Right atrium auricular region (tissue), 2 donors: Measurements from ENCODE around the gene CCDC197. TPM values are rescaled to one million over a fixed set of nuclear protein-coding genes. Genes with fewer than 3 reads are reported as not detected.

Source experiments
- DNase-seq: peaks from one replicate; pipeline ENCODE4 v3.0.0-alpha.2; 2019; ENCODE audit warnings: low spot score
- H3K27ac ChIP-seq, 2 donors: fragments of 200-600 bp; sonication (generic); 1 replicate in 1 of 2; 2 replicates in 1 of 2; pipeline ENCODE4 v1.5.1; 2016 to 2019
- H3K27me3 ChIP-seq, 2 donors: fragments of 200-600 bp; sonication (generic); one replicate each; pipeline versions ENCODE4 v1.5.1 to v1.6.0; 2017 to 2019
- H3K36me3 ChIP-seq: fragments of 200-600 bp; sonication (generic); one replicate; pipeline ENCODE4 v1.5.1; 2016
- H3K4me1 ChIP-seq, 2 donors: fragments of 200-600 bp; sonication (generic); one replicate each; pipeline versions ENCODE4 v1.5.1 to v1.6.0; 2017 to 2019
- H3K4me3 ChIP-seq, 2 donors: fragments of 200-600 bp; sonication (generic); 1 replicate in 1 of 2; 2 replicates in 1 of 2; pipeline ENCODE4 v1.5.1; 2017 to 2019; ENCODE audit warnings: mild to moderate bottlenecking in 1 of 2, moderate library complexity in 1 of 2
- H3K9me3 ChIP-seq, 2 donors: fragments of 200-600 bp; sonication (generic); one replicate each; pipeline ENCODE4 v1.5.1; 2019
- total RNA-seq, 2 donors: library from RNA; depleted of rRNA; stranded (reverse); fragments of >200 nt; gene quantifications; one replicate each; pipeline ENCODE4 v1.1.0, GENCODE V29; 2016
- TF ChIP-seq, protein P1 (sequence below), 2 donors: fragments of 200-600 bp; sonication (generic); IDR thresholded peaks; one replicate each; pipeline ENCODE4 v1.5.1; 2019; ENCODE audit warnings: antibody characterized with exemption in 2 of 2

Gene CCDC197
- total RNA-seq, 2 donors from 2014 or later, result not detected

DNA sequence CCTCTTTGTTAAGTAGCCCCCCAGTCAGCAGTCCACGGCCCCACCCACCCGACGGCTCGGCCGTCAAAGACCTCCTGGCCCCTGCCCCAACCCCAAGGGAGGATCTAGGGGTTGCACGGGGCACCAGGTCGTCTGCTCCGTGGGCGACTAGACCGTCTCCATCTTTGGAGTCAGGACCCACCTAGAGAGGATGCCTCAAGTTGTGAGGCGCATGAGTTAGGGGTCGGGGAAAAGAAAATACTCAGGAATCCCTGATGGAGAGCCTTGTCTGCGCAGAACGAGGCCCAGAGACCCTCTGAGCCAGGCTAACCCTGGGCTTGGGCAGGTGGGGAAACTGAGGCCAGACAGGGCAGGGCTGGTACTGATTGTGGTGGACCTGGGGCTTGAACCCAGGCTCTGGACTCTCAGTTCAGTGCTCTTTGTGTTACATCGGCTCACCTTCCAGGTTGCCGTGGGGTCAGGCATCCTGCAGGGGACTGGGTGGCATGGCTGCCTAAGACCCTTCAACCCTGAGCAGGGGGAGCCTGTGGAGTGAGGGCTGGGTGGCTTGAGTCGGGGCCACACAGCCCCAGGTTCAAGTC, 29.9 kb downstream of the CCDC197 start:
- TF ChIP-seq, protein P1, sequence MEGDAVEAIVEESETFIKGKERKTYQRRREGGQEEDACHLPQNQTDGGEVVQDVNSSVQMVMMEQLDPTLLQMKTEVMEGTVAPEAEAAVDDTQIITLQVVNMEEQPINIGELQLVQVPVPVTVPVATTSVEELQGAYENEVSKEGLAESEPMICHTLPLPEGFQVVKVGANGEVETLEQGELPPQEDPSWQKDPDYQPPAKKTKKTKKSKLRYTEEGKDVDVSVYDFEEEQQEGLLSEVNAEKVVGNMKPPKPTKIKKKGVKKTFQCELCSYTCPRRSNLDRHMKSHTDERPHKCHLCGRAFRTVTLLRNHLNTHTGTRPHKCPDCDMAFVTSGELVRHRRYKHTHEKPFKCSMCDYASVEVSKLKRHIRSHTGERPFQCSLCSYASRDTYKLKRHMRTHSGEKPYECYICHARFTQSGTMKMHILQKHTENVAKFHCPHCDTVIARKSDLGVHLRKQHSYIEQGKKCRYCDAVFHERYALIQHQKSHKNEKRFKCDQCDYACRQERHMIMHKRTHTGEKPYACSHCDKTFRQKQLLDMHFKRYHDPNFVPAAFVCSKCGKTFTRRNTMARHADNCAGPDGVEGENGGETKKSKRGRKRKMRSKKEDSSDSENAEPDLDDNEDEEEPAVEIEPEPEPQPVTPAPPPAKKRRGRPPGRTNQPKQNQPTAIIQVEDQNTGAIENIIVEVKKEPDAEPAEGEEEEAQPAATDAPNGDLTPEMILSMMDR (IDR thresholded peaks at IDR 0.05), result no peak

DNA sequence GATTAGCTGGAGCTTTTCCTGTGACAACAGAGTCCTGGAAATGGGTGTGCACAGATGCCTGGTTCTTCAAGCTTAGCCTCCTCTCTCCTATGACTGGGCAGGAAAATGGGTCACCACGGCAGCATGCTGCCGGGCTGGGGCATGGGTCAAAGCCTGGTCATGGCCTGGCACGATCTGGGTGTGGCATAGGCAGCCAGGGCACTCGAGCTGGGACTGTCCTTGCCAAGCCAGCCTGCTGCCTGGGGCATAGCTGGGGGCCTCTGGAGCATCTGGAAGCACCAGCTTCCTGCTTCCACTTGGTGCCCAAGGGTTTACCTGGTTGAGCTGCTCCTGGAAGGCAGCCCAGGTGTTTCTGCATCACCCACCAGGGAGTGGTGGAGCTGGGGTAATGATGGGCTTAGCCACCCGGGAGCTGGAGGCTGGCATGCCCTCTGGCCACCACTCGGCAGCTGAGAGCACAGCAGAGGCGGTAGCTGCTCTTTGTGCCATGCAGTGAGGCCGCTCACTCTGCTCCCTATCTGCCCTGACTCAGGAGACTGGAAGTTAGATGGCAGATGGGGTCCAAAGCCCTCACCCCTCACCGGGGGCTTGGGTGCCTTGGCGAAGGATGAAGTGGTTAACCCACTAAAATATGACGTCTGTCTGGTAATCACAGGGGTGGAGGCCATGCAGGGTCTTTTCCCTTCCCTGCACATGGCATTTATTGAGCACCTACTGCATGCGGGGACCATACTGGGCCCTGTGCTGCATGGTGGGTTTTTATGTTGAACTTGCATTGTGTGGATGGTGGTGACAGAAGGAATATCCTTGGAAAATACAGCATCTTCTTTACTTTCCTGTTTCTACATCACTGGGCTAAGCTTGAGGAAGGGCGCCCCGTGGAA, 30.7 kb downstream of the CCDC197 start:
- no peaks in the 10 kb centered on the region for H3K9me3 ChIP-seq
- no peak for DNase-seq
- no peaks in the 10 kb centered on the region for H3K36me3 ChIP-seq
- H3K4me3 ChIP-seq, result no peak overlapping the region
- H3K27ac ChIP-seq, result no peak overlapping the region
- H3K4me1 ChIP-seq, result peaks cover 0 to 9% of the 10 kb centered on the region in 2 donors
- no peaks in the 10 kb centered on the region for H3K27me3 ChIP-seq
- TF ChIP-seq, protein P1 (IDR thresholded peaks at IDR 0.05), result no peak

More for the DNA sequence above, 29.9 kb downstream of the CCDC197 start:
- Histone ChIP-seq H3K36me3 (no peaks in the 10 kb centered on the region), H3K27ac (no peak overlapping the region), H3K9me3 (no peaks in the 10 kb centered on the region), H3K27me3 (no peaks in the 10 kb centered on the region), H3K4me3 (peak overlapping the region; percentile 61 to 72), H3K4me1 (peaks cover 0 to 9% of the 10 kb centered on the region in 2 donors)
- DNase-seq, result no peak

DNA sequence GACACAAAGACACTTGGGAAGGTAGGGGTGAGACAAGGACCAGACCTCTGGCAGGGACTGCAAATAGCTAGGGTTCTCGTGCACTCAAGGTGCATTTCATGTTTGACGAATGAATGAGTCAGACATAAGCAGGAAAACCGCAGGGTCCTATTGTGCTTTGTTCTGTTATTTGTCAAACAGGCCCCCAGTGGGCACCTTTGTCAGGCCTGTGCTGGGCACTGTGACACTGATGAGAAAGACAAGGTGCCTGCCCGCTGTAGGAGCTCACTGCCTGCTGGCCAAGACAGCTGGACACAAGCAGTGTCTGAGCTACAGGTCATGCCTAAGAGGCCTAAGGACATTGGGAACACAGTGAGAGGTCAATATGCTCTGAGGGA, 31.3 kb downstream of the CCDC197 start:
- no peaks in the 10 kb centered on the region for H3K9me3 ChIP-seq
- H3K36me3 ChIP-seq, result no peaks in the 10 kb centered on the region
- H3K27ac ChIP-seq, result no peak overlapping the region
- no peak overlapping the region for H3K4me3 ChIP-seq
- H3K4me1 ChIP-seq, result peaks cover 0 to 9% of the 10 kb centered on the region in 2 donors
- TF ChIP-seq, protein P1 (IDR thresholded peaks at IDR 0.05), result no peak
- DNase-seq, result no peak
- no peaks in the 10 kb centered on the region for H3K27me3 ChIP-seq

DNA sequence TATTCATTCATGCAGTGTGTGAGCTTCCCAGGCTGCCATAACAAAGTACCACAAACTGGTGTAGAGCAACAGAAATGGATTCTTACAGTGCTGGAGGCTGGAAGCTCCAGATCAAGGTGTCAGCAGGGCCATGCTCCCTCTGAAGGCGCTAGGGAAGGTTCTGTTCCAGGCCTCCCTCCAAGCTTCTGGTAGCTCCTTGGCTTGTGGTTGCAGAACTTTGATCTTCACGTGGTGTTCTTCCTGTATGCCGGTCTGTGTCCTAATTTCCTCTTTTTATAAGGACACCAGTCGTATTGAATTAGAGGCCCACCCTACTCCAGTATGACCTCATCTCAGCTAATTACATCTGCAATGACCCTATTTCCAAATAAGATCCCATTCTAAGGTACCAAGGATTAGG, 32.2 kb downstream of the CCDC197 start:
- Histone ChIP-seq H3K27me3 (no peaks in the 10 kb centered on the region), H3K27ac (no peak overlapping the region), H3K4me3 (no peak overlapping the region), H3K36me3 (no peaks in the 10 kb centered on the region), H3K9me3 (no peaks in the 10 kb centered on the region), H3K4me1 (peaks cover 0 to 9% of the 10 kb centered on the region in 2 donors)
- TF ChIP-seq, protein P1 (IDR thresholded peaks at IDR 0.05), result no peak
- no peak for DNase-seq

DNA sequence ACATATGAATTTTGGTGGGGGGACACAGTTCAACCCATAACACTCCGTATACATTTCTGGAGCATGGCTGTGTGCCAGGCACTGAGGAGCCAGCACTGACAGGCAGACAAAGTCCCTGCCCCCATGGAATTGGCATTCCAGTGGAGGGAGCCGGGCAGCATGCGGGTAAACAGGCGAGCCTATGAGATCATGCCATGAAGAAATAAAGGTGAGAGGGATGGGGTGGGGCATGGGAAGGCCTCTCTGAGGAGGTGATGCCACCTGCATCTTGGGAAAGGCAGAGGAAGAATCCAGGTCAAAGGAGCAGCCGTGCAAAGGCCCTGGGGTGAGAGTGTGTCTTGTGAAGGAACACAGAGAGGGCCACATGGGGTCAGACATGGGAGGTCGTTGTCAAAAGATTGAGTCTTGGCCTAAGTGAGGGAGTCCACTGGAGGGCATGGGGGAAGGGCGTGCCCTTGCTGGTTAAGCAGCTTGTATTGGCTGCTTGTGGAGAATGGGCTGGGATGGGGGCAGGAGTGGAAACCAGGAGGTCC, 32.6 kb downstream of the CCDC197 start:
- TF ChIP-seq, protein P1 (IDR thresholded peaks at IDR 0.05), result no peak
- DNase-seq, result no peak
- H3K9me3 ChIP-seq, result no peaks in the 10 kb centered on the region

More for the DNA sequence above, 32.6 kb downstream of the CCDC197 start:
- H3K36me3 ChIP-seq, result no peaks in the 10 kb centered on the region
- H3K27me3 ChIP-seq, result no peaks in the 10 kb centered on the region
- no peak overlapping the region for H3K27ac ChIP-seq
- no peak overlapping the region for H3K4me3 ChIP-seq
- H3K4me1 ChIP-seq, result peaks cover 0 to 9% of the 10 kb centered on the region in 2 donors
